Lung (tissue), 12 donors: ENCODE results near the gene TSPOAP1. TPM values are rescaled to one million over a fixed set of nuclear protein-coding genes. Genes with fewer than 3 reads are reported as not detected.
A peak's percentile ranks its signal among the peaks of the same experiment; 100 is the strongest.

Experiments used
- ATAC-seq: fragments of 200-7000 bp; cut with Tn5 transposase; one replicate; pipeline ENCODE4 v1.9.1; 2020; ENCODE audit warnings: moderate number of reproducible peaks; ENCODE audit not compliant: insufficient read depth, low FRiP score
- DNase-seq, 3 donors: peaks; one replicate each; pipeline ENCODE4 v3.0.0-alpha.2; 2013 to 2017
- H3K27ac ChIP-seq, 2 donors: one replicate each; pipeline ENCODE4 v1.5.1; 2013; ENCODE audit warnings: mild to moderate bottlenecking in 2 of 2, moderate library complexity in 2 of 2, control low read depth in 1 of 2, inconsistent platforms in 1 of 2, low read depth in 1 of 2, low read length in 1 of 2
- H3K27me3 ChIP-seq, 3 donors: one replicate each; pipeline ENCODE4 v1.5.1; 2013; ENCODE audit warnings: low read length in 2 of 3; ENCODE audit not compliant: control insufficient read depth in 3 of 3, insufficient read depth in 3 of 3
- H3K36me3 ChIP-seq, 4 donors: one replicate each; pipeline ENCODE4 v1.5.1; 2013; ENCODE audit warnings: low read length in 4 of 4, mild to moderate bottlenecking in 1 of 4, moderate library complexity in 1 of 4; ENCODE audit not compliant: control insufficient read depth in 4 of 4, insufficient read depth in 4 of 4
- H3K4me1 ChIP-seq, 5 donors: one replicate each; pipeline ENCODE4 v1.5.1; 2013; ENCODE audit warnings: low read length in 5 of 5, mild to moderate bottlenecking in 2 of 5, moderate library complexity in 1 of 5; ENCODE audit not compliant: control insufficient read depth in 5 of 5, insufficient read depth in 5 of 5
- H3K4me3 ChIP-seq: one replicate; pipeline ENCODE4 v1.5.1; 2013; ENCODE audit warnings: mild to moderate bottlenecking, control low read depth, moderate library complexity
- H3K9ac ChIP-seq, 2 donors: one replicate each; pipeline ENCODE4 v1.5.1; 2013; ENCODE audit warnings: low read length in 2 of 2, control low read depth in 1 of 2; ENCODE audit not compliant: insufficient read depth in 1 of 2
- H3K9me3 ChIP-seq, 4 donors: one replicate each; pipeline ENCODE4 v1.5.1; 2013; ENCODE audit warnings: low read length in 3 of 4, mild to moderate bottlenecking in 1 of 4, moderate library complexity in 1 of 4; ENCODE audit not compliant: control insufficient read depth in 4 of 4, insufficient read depth in 3 of 4
- WGBS, 2 donors: extraction: QIAGEN DNeasy Blood & Tissue Kit; methylation state at CpG; one replicate each; pipeline ENCODE4 v1.1.7; 2013; 5-methylcytosine and 5-hydroxymethylcytosine counted together
- polyA plus RNA-seq, 2 donors: library from polyadenylated mRNA; stranded (reverse); fragments of 200-250 nt; gene quantifications; one replicate each; pipeline ENCODE4 v1.2.1, GENCODE V29; 2013
- total RNA-seq, 2 donors: library from RNA; depleted of rRNA in 1 of 2; stranded (reverse); fragments of >200 nt in 1 of 2; gene quantifications; one replicate each; pipeline ENCODE4 v1.2.1, GENCODE V29; 2014 to 2021
- TF ChIP-seq, protein P1 (sequence below): IDR thresholded peaks from 2 replicates; pipeline ENCODE4 v1.5.1; 2012; ENCODE audit warnings: mild to moderate bottlenecking; ENCODE audit errors: control extremely low read depth, extremely low read depth
- donor health status: control.
- donor health status: control.
- donor health status: Bipolar disorder and iron deficiency.
- donor health status: healthy.
- donor health status: DM: yes; HTN: yes; CAD: no.

The TSPOAP1 gene
- total and polyA plus RNA-seq, 4 donors = 7.0 to 23.5 (median 18.2) TPM

DNA sequence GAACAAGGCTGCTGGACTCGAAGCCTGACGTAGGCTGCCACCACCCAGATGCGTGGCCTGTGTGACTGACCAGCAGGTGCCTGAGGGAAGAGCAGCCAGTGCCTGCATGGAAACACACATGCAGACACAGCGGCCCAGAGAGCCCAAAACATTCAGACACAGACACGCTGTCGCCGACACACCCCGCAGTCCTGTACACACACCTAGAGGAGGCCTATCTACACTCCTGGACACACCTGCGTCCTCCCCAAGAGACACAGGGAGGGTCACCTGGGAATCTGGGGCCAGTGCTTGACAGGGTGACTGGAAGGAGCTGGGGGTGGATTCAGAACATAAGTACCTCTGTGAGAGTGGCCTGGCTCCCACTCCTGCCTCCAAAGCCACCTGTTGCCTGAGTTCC, 6.1 kb upstream of the TSPOAP1 start:
- TF ChIP-seq, protein P1, sequence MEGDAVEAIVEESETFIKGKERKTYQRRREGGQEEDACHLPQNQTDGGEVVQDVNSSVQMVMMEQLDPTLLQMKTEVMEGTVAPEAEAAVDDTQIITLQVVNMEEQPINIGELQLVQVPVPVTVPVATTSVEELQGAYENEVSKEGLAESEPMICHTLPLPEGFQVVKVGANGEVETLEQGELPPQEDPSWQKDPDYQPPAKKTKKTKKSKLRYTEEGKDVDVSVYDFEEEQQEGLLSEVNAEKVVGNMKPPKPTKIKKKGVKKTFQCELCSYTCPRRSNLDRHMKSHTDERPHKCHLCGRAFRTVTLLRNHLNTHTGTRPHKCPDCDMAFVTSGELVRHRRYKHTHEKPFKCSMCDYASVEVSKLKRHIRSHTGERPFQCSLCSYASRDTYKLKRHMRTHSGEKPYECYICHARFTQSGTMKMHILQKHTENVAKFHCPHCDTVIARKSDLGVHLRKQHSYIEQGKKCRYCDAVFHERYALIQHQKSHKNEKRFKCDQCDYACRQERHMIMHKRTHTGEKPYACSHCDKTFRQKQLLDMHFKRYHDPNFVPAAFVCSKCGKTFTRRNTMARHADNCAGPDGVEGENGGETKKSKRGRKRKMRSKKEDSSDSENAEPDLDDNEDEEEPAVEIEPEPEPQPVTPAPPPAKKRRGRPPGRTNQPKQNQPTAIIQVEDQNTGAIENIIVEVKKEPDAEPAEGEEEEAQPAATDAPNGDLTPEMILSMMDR = no peak
- 63 to 77% methylated on average over 9 of the region's 9 CpGs for WGBS, 2 donors
- Histone ChIP-seq H3K27me3 (no peaks in the 10 kb centered on the region), H3K27ac (peak overlapping the region in 1 of 2 donors; percentile 97), H3K36me3 (no peaks in the 10 kb centered on the region), H3K9me3 (peaks cover 0 to 3% (median 0%) of the 10 kb centered on the region in 4 donors), H3K4me3 (no peak overlapping the region), H3K9ac (no peak overlapping the region), H3K4me1 (peaks cover 0 to 39% (median 5%) of the 10 kb centered on the region in 5 donors)
- no peak for DNase-seq
- no peak for ATAC-seq

DNA sequence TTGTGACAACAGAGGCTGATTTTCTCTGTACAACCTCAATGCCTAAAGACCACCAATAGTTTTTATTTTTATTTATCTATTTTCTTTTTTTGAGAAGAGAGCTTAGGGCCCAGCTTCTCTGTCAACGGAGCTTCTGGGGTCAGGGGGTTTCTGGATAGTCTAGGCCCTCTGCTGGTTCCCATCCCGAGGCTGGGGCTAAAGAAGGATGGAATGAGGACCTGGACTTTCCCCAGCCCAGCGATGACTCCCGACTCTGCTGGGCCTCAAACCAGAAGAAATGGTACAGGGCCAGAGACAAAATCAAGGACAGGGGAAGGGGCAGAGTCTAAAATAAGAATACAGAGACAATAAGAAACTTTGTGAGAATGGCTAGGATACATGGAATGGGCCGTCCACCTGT, 5.7 kb upstream of the TSPOAP1 start:
- no peak overlapping the region for H3K9ac ChIP-seq
- no peak for DNase-seq
- H3K4me3 ChIP-seq = no peak overlapping the region
- ATAC-seq = no peak
- no peaks in the 10 kb centered on the region for H3K27me3 ChIP-seq
- H3K27ac ChIP-seq = peak overlapping the region in 1 of 2 donors; percentile 97
- peaks cover 0 to 3% (median 0%) of the 10 kb centered on the region in 4 donors for H3K9me3 ChIP-seq
- TF ChIP-seq, protein P1 = no peak
- peaks cover 0 to 38% (median 5%) of the 10 kb centered on the region in 5 donors for H3K4me1 ChIP-seq
- WGBS, 2 donors = 54 to 56% methylated on average over 5 of the region's 5 CpGs
- H3K36me3 ChIP-seq = no peaks in the 10 kb centered on the region

DNA sequence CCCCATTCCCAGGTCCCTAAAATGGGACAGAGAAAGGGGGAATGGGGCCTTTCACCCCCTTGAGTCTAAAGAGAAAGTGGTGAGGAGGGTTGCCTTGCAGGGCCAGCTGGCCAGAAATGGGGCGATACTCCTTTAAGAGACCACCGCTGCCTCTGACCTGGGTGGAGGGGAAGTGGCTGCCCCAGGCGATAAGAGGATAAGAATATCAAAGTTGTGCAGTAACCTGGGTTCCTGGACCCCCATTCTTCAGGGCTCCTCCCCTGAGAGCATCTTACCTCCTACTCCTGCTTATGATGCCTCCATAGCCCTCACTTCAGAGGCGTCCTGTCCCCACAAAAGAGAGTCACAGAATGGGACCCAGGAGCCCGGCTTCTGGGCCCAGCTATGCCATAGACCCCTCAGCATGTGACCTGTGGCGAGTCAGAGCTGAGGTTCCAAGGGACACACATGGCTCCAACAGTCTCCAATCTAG, 5.2 kb upstream of the TSPOAP1 start:
- Histone ChIP-seq H3K4me1 (peaks cover 0 to 38% (median 5%) of the 10 kb centered on the region in 5 donors), H3K9ac (no peak overlapping the region), H3K4me3 (no peak overlapping the region), H3K27me3 (no peaks in the 10 kb centered on the region), H3K27ac (peak overlapping the region in 1 of 2 donors; percentile 37), H3K9me3 (peaks cover 0 to 3% (median 0%) of the 10 kb centered on the region in 4 donors), H3K36me3 (no peaks in the 10 kb centered on the region)
- TF ChIP-seq, protein P1 = no peak
- ATAC-seq (no peak), DNase-seq (no peak)
- WGBS, 2 donors = 23 to 52% methylated on average over 6 of the region's 6 CpGs
